GM18909 (cell line): ENCODE measurements around the gene DOK3.
A peak's percentile ranks its signal among the peaks of the same experiment; 100 is the strongest.

Experiments
- ATAC-seq: cut with Tn5 transposase; IDR thresholded peaks from one replicate; pipeline ENCODE4 v1.9.1; 2021; ENCODE audit warnings: mild to moderate bottlenecking; ENCODE audit not compliant: unreplicated experiment, poor library complexity

DOK3 gene, protein sequence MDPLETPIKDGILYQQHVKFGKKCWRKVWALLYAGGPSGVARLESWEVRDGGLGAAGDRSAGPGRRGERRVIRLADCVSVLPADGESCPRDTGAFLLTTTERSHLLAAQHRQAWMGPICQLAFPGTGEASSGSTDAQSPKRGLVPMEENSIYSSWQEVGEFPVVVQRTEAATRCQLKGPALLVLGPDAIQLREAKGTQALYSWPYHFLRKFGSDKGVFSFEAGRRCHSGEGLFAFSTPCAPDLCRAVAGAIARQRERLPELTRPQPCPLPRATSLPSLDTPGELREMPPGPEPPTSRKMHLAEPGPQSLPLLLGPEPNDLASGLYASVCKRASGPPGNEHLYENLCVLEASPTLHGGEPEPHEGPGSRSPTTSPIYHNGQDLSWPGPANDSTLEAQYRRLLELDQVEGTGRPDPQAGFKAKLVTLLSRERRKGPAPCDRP

GRCh38 chr5:177509381-177509951 lies at the start of gene DOK3:
Gene DOK3 (minus strand): TSS chr5:177509826. CDS start chr5:177509540, 286 bp downstream.
- ATAC-seq = peak; percentile 30

DNA sequence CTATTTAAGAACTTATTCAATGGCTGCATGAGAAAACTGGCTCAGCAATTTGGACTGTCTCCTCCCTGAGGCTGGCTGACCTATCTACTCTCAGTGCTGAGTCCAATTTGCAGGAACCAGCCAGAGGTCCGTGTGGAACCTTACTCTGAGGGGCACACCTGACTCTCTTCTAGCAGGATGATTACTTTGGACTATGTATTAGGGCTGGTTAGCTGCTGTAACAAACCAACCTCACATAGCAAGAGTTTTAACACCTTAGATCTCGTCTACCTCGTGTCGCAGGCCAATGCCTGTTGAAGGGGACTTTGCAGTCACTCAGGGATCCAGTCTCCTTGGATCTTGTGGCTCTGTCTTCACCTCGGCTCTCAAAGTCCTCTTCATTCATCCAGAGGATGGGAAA lies 48.2 kb upstream of the DOK3 start:
- ATAC-seq = no peak

DNA sequence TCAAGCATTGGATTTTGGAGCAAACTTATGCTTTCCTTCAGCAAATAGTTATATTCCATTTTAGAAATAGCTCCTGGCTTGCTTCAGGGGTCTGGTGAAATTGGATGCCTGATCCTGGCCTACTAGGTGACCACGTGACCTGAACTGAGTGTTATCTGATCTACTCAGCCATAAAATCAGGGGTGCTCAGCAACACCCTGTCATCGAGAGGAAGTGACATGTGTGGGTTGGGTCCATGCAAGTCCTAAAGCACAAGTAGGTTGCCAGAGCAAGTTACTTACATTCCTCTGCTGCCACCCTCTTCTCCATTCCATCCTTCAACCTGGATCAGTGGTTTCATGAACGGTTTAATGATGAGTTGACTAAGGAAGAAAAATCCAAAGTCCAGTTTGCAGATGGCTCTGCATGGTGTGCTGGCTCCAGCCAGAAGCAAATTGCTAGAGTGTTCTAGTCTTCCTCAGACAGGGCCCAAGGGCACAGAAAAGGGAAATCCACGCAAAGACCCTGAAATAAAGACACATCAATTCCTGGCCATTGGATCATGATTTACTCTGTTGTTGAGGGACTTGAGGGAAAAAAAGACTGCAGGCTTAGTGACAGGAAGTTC lies 47.5 kb upstream of the DOK3 start:
- no peak for ATAC-seq

DNA sequence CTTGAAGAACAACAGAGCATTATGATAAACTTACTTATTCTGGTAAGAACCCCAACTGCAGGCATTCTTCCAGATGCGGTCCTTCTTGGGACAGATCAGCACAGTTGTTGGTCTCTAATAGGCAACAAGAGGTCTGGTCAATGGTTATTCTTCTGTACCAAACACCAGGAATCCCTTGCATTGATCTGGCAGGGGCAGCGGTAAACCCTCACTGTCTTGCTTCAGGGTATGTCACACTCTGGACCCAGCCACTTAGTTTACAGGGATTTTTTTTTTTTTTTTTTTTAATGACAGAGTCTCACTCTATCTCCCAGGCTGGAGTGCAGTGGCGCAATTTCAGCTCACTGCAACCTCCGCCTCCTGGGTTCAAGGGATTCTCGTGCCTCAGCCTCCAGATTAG lies 46.0 kb upstream of the DOK3 start:
- ATAC-seq = no peak

GRCh38 chr5:177555228-177555627 lies 45.6 kb upstream of the DOK3 start:
- ATAC-seq = no peak

- peak; percentile 93 for ATAC-seq
These were observed 45.0 kb upstream of the DOK3 start, which contains the start of gene FAM193B for GRCh38 chr5:177554474-177555111. Gene FAM193B (minus strand): TSS chr5:177554563. CDS start chr5:177554458, 105 bp downstream.

DNA sequence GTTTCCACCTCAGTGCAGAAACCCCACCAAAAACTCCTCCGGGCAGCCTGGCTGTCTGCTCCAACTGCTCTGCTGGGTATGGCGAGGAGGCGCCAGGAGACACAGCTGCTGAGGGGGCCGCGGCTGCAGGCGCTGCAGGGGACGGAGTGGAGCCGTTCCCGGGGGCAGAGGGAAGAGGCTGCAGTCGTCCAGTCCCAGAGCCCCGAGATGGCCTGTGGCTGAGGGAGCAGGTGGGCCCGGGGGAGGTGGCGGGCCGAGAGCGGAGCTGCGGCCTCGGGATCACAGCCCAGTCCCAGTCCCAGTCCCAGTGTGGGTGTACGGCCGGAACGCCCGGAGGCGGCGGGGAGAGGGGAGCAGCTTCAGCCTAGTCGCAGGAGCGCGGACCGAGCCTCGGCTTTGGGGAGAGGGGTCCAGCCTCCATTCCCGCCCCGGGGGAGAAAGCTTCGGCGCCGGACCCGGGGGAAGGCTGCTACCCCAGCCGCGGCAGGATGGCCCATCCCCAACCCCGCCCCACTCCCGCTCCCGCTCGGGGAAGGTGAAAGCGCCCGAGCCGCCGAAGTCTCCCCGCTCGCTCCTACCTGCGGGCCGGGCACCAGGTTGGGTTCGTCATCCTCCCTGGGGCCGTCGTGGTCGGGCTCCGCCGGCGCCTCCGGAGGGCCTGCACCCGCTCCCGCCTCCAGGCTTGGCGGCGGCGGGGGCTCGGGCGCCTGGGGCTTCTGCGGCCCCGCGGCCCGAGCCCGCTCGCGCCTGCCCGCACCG lies 44.2 kb upstream of the DOK3 start:
- ATAC-seq = peak; percentile 36

DNA sequence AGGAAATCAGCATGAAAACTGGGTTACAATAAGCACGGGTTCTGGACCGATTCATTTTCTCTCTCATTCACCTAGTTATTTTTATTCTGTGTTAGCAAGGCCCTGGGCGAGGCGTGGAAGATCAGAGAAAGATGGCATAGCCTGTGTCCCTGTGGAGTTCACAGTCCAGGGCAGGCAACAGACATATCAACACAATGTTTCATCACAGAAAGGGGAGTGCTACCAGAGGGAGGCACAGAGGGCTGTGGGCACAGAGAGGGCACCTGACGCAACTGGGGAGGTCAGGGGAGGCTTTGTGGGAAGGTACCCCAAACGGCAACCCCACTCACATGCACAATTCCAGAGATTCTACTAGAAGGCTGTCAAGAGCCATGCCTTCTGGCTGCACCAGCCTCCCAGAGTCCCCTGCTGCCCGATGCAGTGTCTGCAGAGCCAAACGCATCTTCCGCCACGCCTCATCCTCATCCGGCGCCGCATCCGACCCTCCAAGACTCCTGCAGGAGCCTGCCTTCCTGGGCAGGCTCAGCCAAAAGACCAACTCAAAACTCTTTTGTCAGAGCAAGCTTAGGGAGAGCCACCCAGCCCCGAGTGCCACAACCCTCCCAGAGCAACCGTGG lies 43.3 kb upstream of the DOK3 start:
- no peak for ATAC-seq

GRCh38 chr5:177550122-177550521 lies 40.5 kb upstream of the DOK3 start:
- no peak for ATAC-seq

GRCh38 chr5:177548495-177548894 lies 38.9 kb upstream of the DOK3 start:
- ATAC-seq = no peak

- no peak for ATAC-seq
These were observed 38.1 kb upstream of the DOK3 start for GRCh38 chr5:177547736-177548135.

GRCh38 chr5:177546258-177546741 lies 36.7 kb upstream of the DOK3 start:
- no peak for ATAC-seq

DNA sequence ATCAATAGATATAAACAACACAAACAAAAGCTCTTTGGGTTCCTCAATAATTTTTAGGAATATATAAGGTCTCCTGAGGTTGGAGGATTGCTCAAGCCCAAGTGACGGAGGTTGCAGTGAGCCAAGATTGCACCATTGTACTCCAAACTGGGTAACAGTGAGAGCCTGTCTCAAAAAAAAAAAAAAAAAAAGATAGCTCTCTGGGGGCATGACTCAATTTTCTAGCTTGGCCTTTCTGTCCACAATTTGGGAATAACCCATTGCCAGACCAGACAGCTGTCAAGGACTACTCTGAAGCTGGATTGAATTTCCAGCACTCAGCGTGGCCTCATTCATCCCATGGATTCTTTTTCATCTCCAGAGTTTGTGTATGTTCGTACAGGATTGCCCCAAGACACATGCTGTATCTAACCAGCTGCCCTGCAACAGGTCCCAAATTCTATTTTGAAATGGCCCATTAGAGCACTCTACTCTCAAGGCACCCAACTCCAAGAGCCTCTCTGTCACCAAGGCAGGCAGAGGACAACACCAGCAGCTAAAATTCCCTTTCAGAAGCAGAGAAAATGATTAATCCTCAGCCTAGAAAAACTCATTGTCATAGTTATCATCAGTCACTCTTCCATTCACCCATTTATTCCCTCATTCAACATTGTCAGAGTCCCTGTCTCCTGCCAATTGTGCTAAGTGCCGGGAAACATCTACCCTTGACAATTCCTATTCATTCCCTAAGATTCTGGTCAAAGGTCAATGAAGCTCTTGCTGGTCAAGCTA lies 36.0 kb upstream of the DOK3 start:
- ATAC-seq = no peak

DNA sequence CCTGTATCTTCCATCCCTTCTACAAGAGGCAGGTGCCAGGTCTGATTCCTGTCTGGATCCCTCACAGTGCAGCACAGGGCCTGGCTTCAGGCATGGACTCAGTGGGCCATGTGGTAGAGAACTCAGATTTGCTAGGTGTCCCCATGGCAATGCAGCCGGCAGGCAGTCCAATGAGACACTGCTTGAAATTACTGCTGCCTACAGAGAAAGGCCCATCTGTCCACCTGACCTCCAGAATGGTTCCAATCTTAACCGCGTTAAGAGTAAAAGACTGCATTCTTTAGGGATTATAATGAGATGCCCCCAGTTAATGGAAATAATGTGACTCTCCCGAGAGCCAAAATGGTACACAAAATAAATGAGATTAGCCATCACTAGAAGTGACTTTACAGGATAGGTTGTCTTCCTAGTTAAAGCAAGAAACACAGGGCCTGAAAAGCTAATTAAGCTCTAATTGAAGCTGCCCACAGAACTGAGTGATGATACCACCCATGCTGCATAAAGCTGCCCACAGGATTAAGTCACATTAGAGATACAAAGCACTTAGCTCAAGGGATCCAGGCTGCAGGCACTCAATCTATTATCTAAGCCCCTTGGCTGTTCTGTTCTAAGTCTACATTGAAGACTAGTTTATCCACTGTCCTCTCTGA lies 33.3 kb upstream of the DOK3 start:
- no peak for ATAC-seq

GRCh38 chr5:177540438-177540837 lies 30.8 kb upstream of the DOK3 start:
- no peak for ATAC-seq

DNA sequence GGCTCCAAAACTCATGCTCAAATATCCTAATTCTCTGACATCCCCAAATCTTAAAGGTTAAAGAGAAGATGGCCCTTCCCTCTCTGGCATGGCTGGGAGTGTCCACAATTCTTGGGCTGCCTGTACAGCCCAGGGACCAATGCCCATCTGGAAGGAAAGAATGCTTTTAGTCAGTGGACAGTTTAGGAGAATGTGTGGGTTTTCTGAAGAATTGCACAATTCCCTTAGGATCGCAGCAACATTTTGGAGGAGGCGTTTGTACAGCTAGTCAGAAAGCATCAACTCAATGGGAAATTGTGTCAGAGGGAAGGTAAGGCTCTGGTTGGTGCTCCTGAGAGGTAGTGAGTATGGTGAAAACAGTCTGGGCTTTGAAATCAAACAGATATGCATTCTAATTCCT lies 29.8 kb upstream of the DOK3 start:
- no peak for ATAC-seq

DNA sequence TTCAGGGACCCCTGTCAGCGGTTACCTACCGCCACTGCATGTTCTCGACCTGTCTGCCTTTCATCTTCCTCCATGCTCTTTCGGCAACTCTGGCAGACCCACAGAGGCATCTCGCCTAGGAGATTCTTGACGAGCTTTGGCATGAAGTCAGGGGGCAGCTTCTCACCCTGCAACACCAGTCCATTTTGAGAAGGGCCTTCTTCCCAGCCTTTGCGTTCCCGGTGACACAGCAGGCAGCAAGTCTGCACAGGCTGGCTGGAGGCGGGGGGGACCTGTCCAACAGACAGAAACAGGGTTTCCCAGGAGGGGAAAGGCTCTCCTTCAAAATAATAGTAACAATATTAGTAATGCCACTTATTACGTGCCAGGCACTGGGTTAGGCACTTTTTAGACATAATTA lies 29.2 kb upstream of the DOK3 start:
- ATAC-seq = no peak
